SK-N-SH (cell line): ENCODE data around the gene TMEM54. TPM values are rescaled to one million over a fixed set of nuclear protein-coding genes. Genes with fewer than 3 reads are reported as not detected.

Source experiments
- CTCF ChIA-PET: fragments of 300-600, 350-600 bp; formaldehyde crosslinking; extraction: SDS; loops from one replicate; lab custom pipeline; 2021; lab: Yijun Ruan, JAX
- POLR2A ChIA-PET: fragments of 350-600 bp; sonication (Branson Sonifier 250); formaldehyde crosslinking; extraction: SDS; loops from one replicate; lab custom pipeline; 2020; ENCODE audit warnings: antibody characterized with exemption, inconsistent platforms; lab: Yijun Ruan, JAX
- DNase-seq: peaks from one replicate; pipeline ENCODE4 v3.0.0; 2012
- H2AFZ ChIP-seq: fragments of 200-600 bp; sonication (generic); 2 replicates; pipeline ENCODE4 v1.8.1; 2016; ENCODE audit warnings: antibody characterized with exemption, mild to moderate bottlenecking, low read depth
- H3F3A ChIP-seq: fragments of 200-600 bp; sonication (generic); replicated peaks from 2 replicates; pipeline ENCODE3; 2016; ENCODE audit warnings: antibody characterized with exemption, mild to moderate bottlenecking; ENCODE audit not compliant: insufficient read depth
- H3K27ac ChIP-seq, 2 experiments: fragments of 200-500 bp in 1 of 2; fragments of 200-600 bp in 1 of 2; sonication (Bioruptor generic) in 1 of 2; sonication (generic), shearing (Covaris generic) in 1 of 2; 2 replicates each; pipeline versions ENCODE4 v1.5.1 to v1.6.1; 2014 to 2016; ENCODE audit warnings: low read depth in 2 of 2, inconsistent platforms in 1 of 2, low read length in 1 of 2, mild to moderate bottlenecking in 1 of 2, mixed read lengths in 1 of 2
- H3K27me3 ChIP-seq: fragments of 200-600 bp; sonication (generic), shearing (Covaris generic); 2 replicates; pipeline ENCODE4 v1.6.1; 2016; ENCODE audit warnings: mixed run types; ENCODE audit not compliant: insufficient read depth
- H3K36me3 ChIP-seq, 2 experiments: fragments of 200-500 bp in 1 of 2; fragments of 200-600 bp in 1 of 2; sonication (Bioruptor generic) in 1 of 2; sonication (generic) in 1 of 2; replicated peaks in 1 of 2; 2 replicates each; pipeline versions ENCODE3 to v1.5.1; 2014 to 2016; ENCODE audit warnings: low read length in 1 of 2, mild to moderate bottlenecking in 1 of 2; ENCODE audit not compliant: insufficient read depth in 2 of 2, control insufficient read depth in 1 of 2
- H3K4me1 ChIP-seq, 2 experiments: fragments of 200-500 bp in 1 of 2; fragments of 200-600 bp in 1 of 2; sonication (Bioruptor generic) in 1 of 2; sonication (generic), shearing (Covaris generic) in 1 of 2; 2 replicates each; pipeline versions ENCODE4 v1.5.1 to v1.6.1; 2014 to 2016; ENCODE audit warnings: low read depth in 1 of 2, low read length in 1 of 2, mixed run types in 1 of 2; ENCODE audit not compliant: insufficient read depth in 2 of 2, control insufficient read depth in 1 of 2
- H3K4me2 ChIP-seq: fragments of 200-600 bp; sonication (generic), shearing (Covaris generic); 2 replicates; pipeline ENCODE4 v1.6.1; 2017; ENCODE audit warnings: mixed run types
- H3K4me3 ChIP-seq, 2 experiments: fragments of 200-500 bp in 1 of 2; fragments of 200-600 bp in 1 of 2; sonication (Bioruptor generic) in 1 of 2; sonication (generic), shearing (Covaris generic) in 1 of 2; 2 replicates each; pipeline versions ENCODE4 v1.5.1 to v1.8.1; 2014 to 2016; ENCODE audit warnings: low read depth in 2 of 2, inconsistent platforms in 1 of 2, low read length in 1 of 2, mild to moderate bottlenecking in 1 of 2, mixed read lengths in 1 of 2, moderate library complexity in 1 of 2
- H3K79me2 ChIP-seq: fragments of 200-600 bp; sonication (generic); 2 replicates; pipeline ENCODE4 v1.8.1; 2017; ENCODE audit warnings: mild to moderate bottlenecking; ENCODE audit not compliant: insufficient read depth
- H3K9ac ChIP-seq: fragments of 200-600 bp; sonication (generic); 2 replicates; pipeline ENCODE4 v1.6.1; 2017; ENCODE audit warnings: mixed run types
- H3K9me2 ChIP-seq: fragments of 200-600 bp; sonication (generic); 2 replicates; pipeline ENCODE4 v1.6.1; 2017; ENCODE audit warnings: mixed run types
- H3K9me3 ChIP-seq: fragments of 200-600 bp; sonication (generic); 2 replicates; pipeline ENCODE4 v1.6.1; 2017; ENCODE audit warnings: mixed run types, mild to moderate bottlenecking, moderate library complexity
- H4K20me1 ChIP-seq: fragments of 200-600 bp; sonication (generic); 2 replicates; pipeline ENCODE4 v1.6.1; 2017; ENCODE audit warnings: mild to moderate bottlenecking, mixed run types; ENCODE audit not compliant: insufficient read depth
- CTCF ChIP-seq: fragments of 200-600 bp; sonication (generic); IDR thresholded peaks from 2 replicates; pipeline ENCODE4 v1.6.1; 2017; ENCODE audit warnings: antibody characterized with exemption, mild to moderate bottlenecking, moderate library complexity
- EZH2phosphoT487 ChIP-seq: fragments of 200-600 bp; sonication (generic); IDR thresholded peaks from 2 replicates; pipeline ENCODE4 v1.6.1; 2017; ENCODE audit warnings: low read depth, mixed run types, mild to moderate bottlenecking, antibody characterized with exemption, moderate library complexity, borderline replicate concordance
- FOXM1 ChIP-seq: IDR thresholded peaks from 2 replicates; pipeline ENCODE4 v1.4.0; 2012; ENCODE audit warnings: low read depth, mild to moderate bottlenecking
- GABPA ChIP-seq: IDR thresholded peaks from 2 replicates; pipeline ENCODE4 v1.4.0; 2012; ENCODE audit warnings: low read depth, mild to moderate bottlenecking
- GATA2 ChIP-seq: sonication (generic); formaldehyde crosslinking; IDR thresholded peaks from 2 replicates; pipeline ENCODE4 v1.5.0; 2020; ENCODE audit warnings: mild to moderate bottlenecking, missing genetic modification reagents
- IRF3 ChIP-seq: fragments of 150-350 bp; IDR thresholded peaks from 2 replicates; pipeline ENCODE4 v1.6.1; 2016; ENCODE audit warnings: mild to moderate bottlenecking, low read depth, low read length
- JUND ChIP-seq: IDR thresholded peaks from 2 replicates; pipeline ENCODE4 v1.4.0; 2012
- MEF2A ChIP-seq: IDR thresholded peaks from 2 replicates; pipeline ENCODE4 v1.4.0; 2012; ENCODE audit warnings: low read depth, borderline replicate concordance
- MXI1 ChIP-seq: IDR thresholded peaks from 2 replicates; pipeline ENCODE4 v1.6.1; 2012; ENCODE audit warnings: mild to moderate bottlenecking, low read depth, low read length, improper control_type of control experiment
- NFIC ChIP-seq: IDR thresholded peaks from 2 replicates; pipeline ENCODE4 v1.4.0; 2012; ENCODE audit warnings: borderline replicate concordance
- NRF1 ChIP-seq: IDR thresholded peaks from 2 replicates; pipeline ENCODE4 v1.6.1; 2012; ENCODE audit warnings: low read depth, mild to moderate bottlenecking, low read length
- PBX3 ChIP-seq: IDR thresholded peaks from 2 replicates; pipeline ENCODE4; 2012
- POLR2AphosphoS5 ChIP-seq: IDR thresholded peaks from 2 replicates; pipeline ENCODE4 v1.6.1; 2012; ENCODE audit warnings: low read depth, low read length
- RXRA ChIP-seq: IDR thresholded peaks from 2 replicates; pipeline ENCODE4 v1.4.0; 2012; ENCODE audit warnings: low read depth, mild to moderate bottlenecking, borderline replicate concordance
- SMC3 ChIP-seq: IDR thresholded peaks from 2 replicates; pipeline ENCODE4 v1.6.1; 2012; ENCODE audit warnings: low read depth, low read length, improper control_type of control experiment
- TCF12 ChIP-seq: IDR thresholded peaks from 2 replicates; pipeline ENCODE4 v1.4.0; 2012
- TEAD4 ChIP-seq: IDR thresholded peaks from 2 replicates; pipeline ENCODE4 v1.4.0; 2012; ENCODE audit warnings: mild to moderate bottlenecking, borderline replicate concordance; ENCODE audit not compliant: insufficient read depth
- YY1 ChIP-seq: IDR thresholded peaks from 2 replicates; pipeline ENCODE4 v1.4.0; 2012; ENCODE audit warnings: low read depth, mild to moderate bottlenecking
- WGBS: methylation state at CpG from one replicate; pipeline ENCODE4 v1.1.6; 2017; ENCODE audit warnings: low lambda C conversion rate; 5-methylcytosine and 5-hydroxymethylcytosine counted together
- polyA plus RNA-seq, 3 experiments: library from polyadenylated mRNA; depleted of rRNA; stranded (reverse); fragments of >200 nt; gene quantifications; 2 replicates each; pipeline ENCODE4 v1.2.3, GENCODE V29; 2012

The TMEM54 gene
- polyA plus RNA-seq, 1 of the 3 experiments (the other 2 are of a cell fraction), result 66.6 TPM

GRCh38 chr1:32864375-32865019 is 36.7 kb downstream of the TMEM54 start:
- Histone ChIP-seq H3K27me3 (no peaks in the 10 kb centered on the region), H3K9me3 (no peaks in the 10 kb centered on the region), H3K79me2 (no peaks in the 10 kb centered on the region), H4K20me1 (no peaks in the 10 kb centered on the region), H2AFZ (no peak overlapping the region), H3K9me2 (no peaks in the 10 kb centered on the region), H3K27ac (no peak overlapping the region), H3K9ac (no peak overlapping the region), H3K4me3 (no peak overlapping the region), H3K4me1 (no peaks in the 10 kb centered on the region), H3K4me2 (no peak overlapping the region), H3F3A (no peaks in the 10 kb centered on the region), H3K36me3 (peaks cover 4 to 20% of the 10 kb centered on the region in 2 experiments)
- CTCF ChIA-PET, result interaction anchor here (0.6 kb wide), 1 partner anchor 153 kb away, joined by 3 read pairs; no protein-coding TSS in a partner anchor
- DNase-seq, result no peak
- 97% methylated on average over 8 of the region's 8 CpGs for WGBS
- POLR2A ChIA-PET, result no interaction called here
- no peak for TF ChIP-seq FOXM1
- no peak for TF ChIP-seq NRF1
- TF ChIP-seq IRF3, result no peak
- no peak for TF ChIP-seq RXRA
- TF ChIP-seq PBX3, result no peak
- TF ChIP-seq MXI1, result no peak
- no peak for TF ChIP-seq NFIC
- no peak for TF ChIP-seq GABPA
- no peak for TF ChIP-seq JUND
- no peak for TF ChIP-seq CTCF
- no peak for TF ChIP-seq SMC3
- no peak for TF ChIP-seq TCF12
- no peak for TF ChIP-seq MEF2A
- no peak for TF ChIP-seq TEAD4
- no peak for TF ChIP-seq POLR2AphosphoS5
- no peak for TF ChIP-seq GATA2 (CRISPR knock-in tag)
- no peak for TF ChIP-seq YY1
- TF ChIP-seq EZH2phosphoT487, result no peak
